Measurements from ENCODE around the gene TOP2B. TPM values are rescaled to one million over a fixed set of nuclear protein-coding genes. Genes with fewer than 3 reads are reported as not detected.
A peak's percentile ranks its signal among the peaks of the same experiment; 100 is the strongest.

TOP2B gene
- polyA plus RNA-seq, 1 of the 3 experiments (the other 2 are of a cell fraction), result 20.4 TPM

GRCh38 chr3:25603703-25604102 is 61.0 kb downstream of the TOP2B start:
- peak overlapping the region in 1 of 2 experiments; percentile 57; a peak in 3 of 4 replicates for H3K27ac ChIP-seq (ENCODE audit: low read depth in 2 of 2, low read length in 1 of 2)
- no peaks in the 10 kb centered on the region for H3K27me3 ChIP-seq (ENCODE audit: insufficient read depth)
- peaks cover 70 to 75% of the 10 kb centered on the region in 2 experiments for H3K36me3 ChIP-seq (replicated peaks in 1 of 2; ENCODE audit: control insufficient read depth in 1 of 2, insufficient read depth in 2 of 2, low read length in 1 of 2)
- 0 out of 2 replicates have a peak, but pooled peaks cover 7% of the 10 kb centered on the region for H4K20me1 ChIP-seq (ENCODE audit: insufficient read depth)
- H3F3A ChIP-seq (replicated peaks; ENCODE audit: insufficient read depth), result peaks cover 15% of the 10 kb centered on the region
- DNase-seq, result no peak
- H3K79me2 ChIP-seq (ENCODE audit: insufficient read depth), result peaks cover 8% of the 10 kb centered on the region; the same call in 1 of the 2 replicates
- peaks cover 5 to 7% of the 10 kb centered on the region in 2 experiments for H3K4me1 ChIP-seq (ENCODE audit: control insufficient read depth in 1 of 2, insufficient read depth in 2 of 2, low read depth in 1 of 2, low read length in 1 of 2)
- H3K9me2 ChIP-seq, result no peaks in the 10 kb centered on the region
- 100% methylated on average over 1 of the region's 1 CpG for WGBS (ENCODE audit: low lambda C conversion rate)
- no peak overlapping the region for H3K4me3 ChIP-seq (ENCODE audit: low read depth in 2 of 2, low read length in 1 of 2)
- no peak overlapping the region for H2AFZ ChIP-seq (ENCODE audit: low read depth)
- CTCF ChIA-PET, result interaction anchor here (0.5 to 2.9 kb wide), 3 partner anchors 9 to 557 kb away, joined by 3 to 24 read pairs (median 6); no protein-coding TSS in a partner anchor
- POLR2A ChIA-PET, result no interaction called here
- no peak for TF ChIP-seq CTCF (IDR thresholded peaks at IDR 0.05)
- no peak for TF ChIP-seq RFX5 (IDR thresholded peaks at IDR 0.05; ENCODE audit: low read length)
- no peak for TF ChIP-seq EZH2phosphoT487 (IDR thresholded peaks at IDR 0.05; ENCODE audit: borderline replicate concordance, low read depth)
- no peak overlapping the region for H3K9ac ChIP-seq
- H3K4me2 ChIP-seq, result 0 out of 2 replicates have a peak overlapping the region, but pooled peaks have one; percentile 13
- H3K9me3 ChIP-seq, result no peaks in the 10 kb centered on the region

DNA sequence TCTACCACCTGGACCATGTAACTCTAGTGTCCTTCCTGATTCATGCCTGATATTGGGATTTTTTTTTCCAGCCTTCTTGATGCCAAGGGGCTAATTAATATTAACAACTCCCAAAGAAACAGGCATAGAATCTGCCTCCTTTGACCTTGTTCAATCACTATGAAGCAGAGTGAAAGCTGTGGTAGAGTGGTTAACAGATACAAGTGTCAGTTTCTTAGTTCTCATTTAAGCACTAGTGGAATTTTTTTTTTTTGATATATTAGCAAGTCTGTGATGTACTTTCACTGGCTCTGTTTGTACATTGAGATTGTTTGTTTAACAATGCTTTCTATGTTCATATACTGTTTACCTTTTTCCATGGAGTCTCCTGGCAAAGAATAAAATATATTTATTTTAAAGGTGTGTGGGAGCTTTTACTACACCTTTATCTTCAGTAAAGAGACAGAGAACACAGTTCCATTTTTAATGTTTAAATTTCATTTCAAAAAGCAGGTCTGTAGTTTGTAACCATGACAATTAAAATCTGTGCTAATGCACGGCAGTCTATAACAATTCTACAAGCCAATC is 67.1 kb downstream of the TOP2B start:
- H3K9ac ChIP-seq, result no peak overlapping the region
- CTCF ChIA-PET, result interaction anchor here (0.6 to 0.8 kb wide), 2 partner anchors 10 to 832 kb away, joined by 3 to 4 read pairs; no protein-coding TSS in a partner anchor
- no peaks in the 10 kb centered on the region for H3K9me2 ChIP-seq
- H3K4me1 ChIP-seq (ENCODE audit: control insufficient read depth in 1 of 2, insufficient read depth in 2 of 2, low read depth in 1 of 2, low read length in 1 of 2), result peaks cover 13 to 26% of the 10 kb centered on the region in 2 experiments
- H3F3A ChIP-seq (replicated peaks; ENCODE audit: insufficient read depth), result peaks cover 48% of the 10 kb centered on the region
- H3K9me3 ChIP-seq, result no peaks in the 10 kb centered on the region
- no peaks in the 10 kb centered on the region for H3K27me3 ChIP-seq (ENCODE audit: insufficient read depth)
- POLR2A ChIA-PET, result no interaction called here
- DNase-seq, result no peak
- no peak overlapping the region for H2AFZ ChIP-seq (ENCODE audit: low read depth)
- TF ChIP-seq FOSL2 (IDR thresholded peaks at IDR 0.05; ENCODE audit: borderline replicate concordance, low read depth) (no peak), RCOR1 (IDR thresholded peaks at IDR 0.05; ENCODE audit: low read length) (no peak), USF2 (IDR thresholded peaks at IDR 0.05; ENCODE audit: borderline replicate concordance, low read depth, low read length) (no peak), MXI1 (IDR thresholded peaks at IDR 0.05; ENCODE audit: low read depth, low read length) (no peak), GABPA (IDR thresholded peaks at IDR 0.05; ENCODE audit: low read depth) (no peak), NRF1 (IDR thresholded peaks at IDR 0.05; ENCODE audit: low read depth, low read length) (no peak), CTCF (IDR thresholded peaks at IDR 0.05) (no peak), MAX (IDR thresholded peaks at IDR 0.05; ENCODE audit: low read depth) (no peak)
- TF ChIP-seq, protein P1, sequence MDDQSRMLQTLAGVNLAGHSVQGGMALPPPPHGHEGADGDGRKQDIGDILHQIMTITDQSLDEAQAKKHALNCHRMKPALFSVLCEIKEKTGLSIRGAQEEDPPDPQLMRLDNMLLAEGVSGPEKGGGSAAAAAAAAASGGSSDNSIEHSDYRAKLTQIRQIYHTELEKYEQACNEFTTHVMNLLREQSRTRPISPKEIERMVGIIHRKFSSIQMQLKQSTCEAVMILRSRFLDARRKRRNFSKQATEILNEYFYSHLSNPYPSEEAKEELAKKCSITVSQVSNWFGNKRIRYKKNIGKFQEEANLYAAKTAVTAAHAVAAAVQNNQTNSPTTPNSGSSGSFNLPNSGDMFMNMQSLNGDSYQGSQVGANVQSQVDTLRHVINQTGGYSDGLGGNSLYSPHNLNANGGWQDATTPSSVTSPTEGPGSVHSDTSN (IDR thresholded peaks at IDR 0.05), result no peak
- no peak overlapping the region for H3K4me2 ChIP-seq
- 0 out of 2 replicates have a peak, but pooled peaks cover 3% of the 10 kb centered on the region for H3K79me2 ChIP-seq (ENCODE audit: insufficient read depth)
- 71% methylated on average over 1 of the region's 1 CpG for WGBS (ENCODE audit: low lambda C conversion rate)
- H3K4me3 ChIP-seq (ENCODE audit: low read depth in 2 of 2, low read length in 1 of 2), result no peak overlapping the region
- peak overlapping the region in 1 of 2 experiments; percentile 39; a peak in 1 of 4 replicates for H3K27ac ChIP-seq (ENCODE audit: low read depth in 2 of 2, low read length in 1 of 2)
- no peaks in the 10 kb centered on the region for H4K20me1 ChIP-seq (ENCODE audit: insufficient read depth)
- H3K36me3 ChIP-seq (replicated peaks in 1 of 2; ENCODE audit: control insufficient read depth in 1 of 2, insufficient read depth in 2 of 2, low read length in 1 of 2), result peaks cover 55 to 64% of the 10 kb centered on the region in 2 experiments

Data from SK-N-SH (cell line).